Stimulated activated CD4-positive, alpha-beta T cell treated with anti-CD3 and anti-CD28 coated beads, Interleukin-15, amount 100 ng/mL, for 48 hours (primary cell): Measurements from ENCODE around the gene ZMIZ2.
A peak's percentile ranks its signal among the peaks of the same experiment; 100 is the strongest.
"Not testable (repeated sequence)": the region's sequence is repeated elsewhere in the genome, so short reads cannot be mapped to it uniquely, and the experiment has no call there.

Experiments
- DNase-seq, 2 donors: peaks; one replicate each; pipeline ENCODE4 v3.0.0-alpha.2; 2020; ENCODE audit warnings: low read depth in 2 of 2

ZMIZ2 gene, protein sequence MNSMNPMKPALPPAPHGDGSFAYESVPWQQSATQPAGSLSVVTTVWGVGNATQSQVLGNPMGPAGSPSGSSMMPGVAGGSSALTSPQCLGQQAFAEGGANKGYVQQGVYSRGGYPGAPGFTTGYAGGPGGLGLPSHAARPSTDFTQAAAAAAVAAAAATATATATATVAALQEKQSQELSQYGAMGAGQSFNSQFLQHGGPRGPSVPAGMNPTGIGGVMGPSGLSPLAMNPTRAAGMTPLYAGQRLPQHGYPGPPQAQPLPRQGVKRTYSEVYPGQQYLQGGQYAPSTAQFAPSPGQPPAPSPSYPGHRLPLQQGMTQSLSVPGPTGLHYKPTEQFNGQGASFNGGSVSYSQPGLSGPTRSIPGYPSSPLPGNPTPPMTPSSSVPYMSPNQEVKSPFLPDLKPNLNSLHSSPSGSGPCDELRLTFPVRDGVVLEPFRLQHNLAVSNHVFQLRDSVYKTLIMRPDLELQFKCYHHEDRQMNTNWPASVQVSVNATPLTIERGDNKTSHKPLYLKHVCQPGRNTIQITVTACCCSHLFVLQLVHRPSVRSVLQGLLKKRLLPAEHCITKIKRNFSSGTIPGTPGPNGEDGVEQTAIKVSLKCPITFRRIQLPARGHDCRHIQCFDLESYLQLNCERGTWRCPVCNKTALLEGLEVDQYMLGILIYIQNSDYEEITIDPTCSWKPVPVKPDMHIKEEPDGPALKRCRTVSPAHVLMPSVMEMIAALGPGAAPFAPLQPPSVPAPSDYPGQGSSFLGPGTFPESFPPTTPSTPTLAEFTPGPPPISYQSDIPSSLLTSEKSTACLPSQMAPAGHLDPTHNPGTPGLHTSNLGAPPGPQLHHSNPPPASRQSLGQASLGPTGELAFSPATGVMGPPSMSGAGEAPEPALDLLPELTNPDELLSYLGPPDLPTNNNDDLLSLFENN

DNA sequence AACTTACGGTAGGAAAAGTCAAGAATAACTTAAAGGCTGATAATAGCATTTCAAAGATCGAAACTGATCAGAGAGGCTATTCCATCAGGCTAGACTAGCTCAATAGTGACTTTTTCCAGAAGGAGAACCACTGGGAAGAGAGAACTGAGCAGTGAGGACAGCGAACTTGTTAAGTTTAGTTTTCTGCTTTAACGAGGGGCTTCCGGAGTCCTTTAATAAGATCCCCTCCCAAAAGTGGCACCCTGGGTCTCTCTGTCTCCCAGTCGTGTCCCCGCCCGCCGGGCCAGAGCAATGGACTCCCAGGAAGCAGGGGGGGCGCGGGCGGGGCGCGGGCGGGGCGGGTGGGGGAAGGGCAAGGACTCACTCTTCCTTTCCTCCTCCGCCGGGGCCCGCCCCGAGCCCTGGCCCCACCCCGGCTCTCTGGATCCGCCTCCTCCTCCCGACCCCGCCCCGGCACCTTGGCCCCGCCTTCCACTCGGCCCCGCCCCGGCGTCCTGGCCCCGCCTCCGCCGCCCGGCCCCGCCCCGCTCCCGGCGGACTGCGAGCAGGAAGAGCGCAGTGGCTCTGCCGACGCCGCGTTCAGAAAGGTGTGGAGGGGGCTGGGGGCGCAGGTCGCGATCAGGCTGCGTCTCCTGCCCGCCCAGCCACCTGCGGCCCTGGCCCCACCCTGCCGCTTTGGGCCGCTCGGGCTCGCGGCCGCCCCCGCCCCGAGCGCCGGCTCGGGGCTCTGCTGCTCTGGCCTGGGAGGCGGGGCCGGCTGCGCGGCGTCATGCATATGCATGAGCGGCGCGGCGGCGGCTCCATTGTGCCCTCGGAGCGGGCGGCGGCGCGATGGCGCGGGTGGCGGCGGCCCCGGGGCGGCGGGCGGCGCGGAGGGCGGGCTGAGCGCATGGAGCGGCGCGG, at the start of gene ZMIZ2:
TSS of gene ZMIZ2 (plus strand) at position 803 of the 903 bp plus-strand sequence. CDS start 7,403 bp downstream, outside the sequence.
- DNase-seq = peak; percentile 87 to 90

DNA sequence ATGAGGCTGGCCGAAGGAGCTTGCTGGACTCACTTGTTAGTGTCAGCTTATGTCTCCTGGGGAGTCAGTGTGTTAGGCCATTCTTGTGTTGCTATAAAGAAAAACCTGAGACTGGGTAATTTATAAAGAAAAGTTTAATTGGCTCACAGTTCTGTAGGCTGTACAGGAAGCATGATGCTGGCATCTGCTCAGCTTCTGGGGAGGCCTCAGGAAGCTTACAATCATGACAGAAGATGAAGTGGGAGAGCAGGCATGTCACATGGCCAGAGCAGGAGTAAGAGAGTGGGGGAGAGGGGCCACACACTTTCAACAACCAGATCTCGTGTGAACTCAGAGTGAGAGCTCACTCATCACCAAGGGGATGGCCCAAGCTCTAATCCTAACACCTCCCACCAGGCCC, 49.0 kb upstream of the ZMIZ2 start:
- not testable (repeated sequence) for DNase-seq

DNA sequence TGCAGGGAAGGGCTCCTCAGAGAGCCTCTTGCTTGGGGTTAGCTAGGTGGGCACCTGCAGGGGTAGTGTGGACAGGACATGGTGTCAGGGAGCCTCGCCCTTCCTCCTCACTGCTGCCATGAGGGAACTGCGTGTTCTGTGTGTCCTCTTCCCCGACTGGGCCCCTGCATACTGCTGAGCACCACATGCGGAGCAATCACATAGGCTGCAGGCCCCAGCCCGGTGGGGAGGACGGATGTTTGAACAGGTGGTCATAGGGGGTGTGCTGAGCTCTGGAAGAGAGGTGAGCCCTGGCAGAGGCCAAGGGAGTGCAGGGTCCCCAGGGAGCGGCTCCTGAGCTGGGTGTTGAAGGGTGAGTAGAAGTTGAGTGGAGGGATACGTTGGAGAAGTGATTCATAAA, 48.3 kb upstream of the ZMIZ2 start:
- no peak for DNase-seq

DNA sequence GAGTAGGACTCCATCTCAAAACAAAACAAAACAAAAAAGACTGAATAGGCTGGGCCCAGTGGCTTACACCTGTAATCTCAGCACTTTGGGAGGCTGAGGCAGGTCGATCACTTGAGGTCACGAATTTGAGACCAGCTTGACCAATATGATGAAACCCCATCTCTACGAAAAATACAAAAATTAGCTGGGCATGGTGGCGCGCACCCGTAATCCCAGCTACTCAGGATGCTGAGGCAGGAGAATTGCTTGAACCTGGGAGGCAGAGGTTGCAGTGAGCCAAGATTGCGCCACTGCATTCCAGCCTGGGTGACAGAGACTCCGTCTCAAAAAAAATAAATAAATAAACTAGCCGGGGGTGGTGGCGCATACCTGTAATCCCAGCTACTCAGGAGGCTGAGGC, 45.3 kb upstream of the ZMIZ2 start:
- not testable (repeated sequence) for DNase-seq

DNA sequence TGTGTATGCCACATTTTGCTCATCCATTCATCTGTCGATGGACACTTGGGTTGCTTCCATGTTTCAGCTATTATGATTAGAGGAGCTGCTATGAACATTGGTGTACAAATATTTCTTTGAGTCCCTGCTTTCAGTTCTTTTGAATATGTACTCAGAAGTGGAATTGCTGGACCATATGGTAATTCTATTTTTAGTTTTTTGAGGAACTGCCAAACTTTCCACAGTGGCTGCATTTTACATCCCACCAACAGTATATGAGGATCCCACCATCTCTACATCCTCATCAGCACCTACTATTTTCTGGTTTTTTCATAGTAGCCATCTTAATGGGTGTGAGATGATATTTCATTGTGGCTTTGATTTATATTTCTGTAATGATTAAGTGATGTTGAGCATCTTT, 44.7 kb upstream of the ZMIZ2 start:
- no peak for DNase-seq

DNA sequence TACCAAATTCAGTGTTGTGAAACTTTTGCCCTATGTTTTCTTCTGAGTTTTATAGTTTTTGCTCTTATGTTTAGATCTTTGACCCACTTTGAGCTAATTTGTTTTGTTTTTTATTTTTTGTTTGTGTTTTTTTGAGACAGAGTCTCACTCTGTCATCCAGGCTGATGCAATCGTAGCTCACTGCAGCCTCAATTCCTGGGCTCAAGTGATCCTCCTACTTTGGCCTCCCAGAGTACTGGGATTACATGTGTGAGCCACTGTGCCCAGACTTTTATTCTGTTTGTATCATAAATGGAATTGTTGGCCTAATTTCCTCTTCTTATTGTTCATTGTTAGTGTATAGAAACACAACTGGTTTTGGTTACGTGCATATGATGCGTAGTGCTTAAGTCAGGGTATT, 43.2 kb upstream of the ZMIZ2 start:
- DNase-seq = no peak

DNA sequence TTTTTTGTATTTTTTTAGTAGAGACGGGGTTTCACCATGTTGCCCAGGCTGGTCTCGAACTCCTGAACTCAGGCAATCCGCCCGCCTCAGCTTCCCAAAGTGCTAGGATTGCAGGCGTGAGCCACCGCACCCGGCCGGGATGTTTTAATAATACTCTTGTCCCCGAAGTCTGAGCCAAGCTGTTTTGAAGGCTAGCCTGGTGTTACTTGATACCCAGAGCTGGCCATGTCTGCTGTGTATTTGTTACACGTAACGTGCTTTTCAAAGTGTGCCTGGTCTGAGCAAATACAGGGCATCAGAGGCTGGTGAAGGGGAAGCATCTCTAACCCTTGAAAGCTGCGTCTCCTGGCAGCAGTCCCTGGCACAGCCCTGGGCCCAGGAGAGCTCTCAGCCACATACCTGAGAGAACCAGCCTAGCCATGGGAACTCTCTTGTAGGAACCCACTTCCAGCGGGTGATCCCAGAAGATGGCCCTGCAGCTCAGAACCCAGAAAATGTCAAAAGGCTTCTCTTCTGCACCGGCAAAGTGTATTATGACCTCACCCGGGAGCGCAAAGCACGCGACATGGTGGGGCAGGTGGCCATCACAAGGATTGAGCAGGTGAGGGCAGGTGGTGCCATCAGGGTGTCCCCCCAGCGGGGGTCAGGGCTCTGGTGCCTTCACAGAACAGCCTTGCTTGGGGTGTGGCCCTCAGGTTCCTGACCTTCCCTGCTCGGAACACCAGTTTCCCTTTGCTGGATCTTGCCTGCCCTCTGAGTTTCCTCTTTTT, 41.7 kb upstream of the ZMIZ2 start:
- no peak for DNase-seq

DNA sequence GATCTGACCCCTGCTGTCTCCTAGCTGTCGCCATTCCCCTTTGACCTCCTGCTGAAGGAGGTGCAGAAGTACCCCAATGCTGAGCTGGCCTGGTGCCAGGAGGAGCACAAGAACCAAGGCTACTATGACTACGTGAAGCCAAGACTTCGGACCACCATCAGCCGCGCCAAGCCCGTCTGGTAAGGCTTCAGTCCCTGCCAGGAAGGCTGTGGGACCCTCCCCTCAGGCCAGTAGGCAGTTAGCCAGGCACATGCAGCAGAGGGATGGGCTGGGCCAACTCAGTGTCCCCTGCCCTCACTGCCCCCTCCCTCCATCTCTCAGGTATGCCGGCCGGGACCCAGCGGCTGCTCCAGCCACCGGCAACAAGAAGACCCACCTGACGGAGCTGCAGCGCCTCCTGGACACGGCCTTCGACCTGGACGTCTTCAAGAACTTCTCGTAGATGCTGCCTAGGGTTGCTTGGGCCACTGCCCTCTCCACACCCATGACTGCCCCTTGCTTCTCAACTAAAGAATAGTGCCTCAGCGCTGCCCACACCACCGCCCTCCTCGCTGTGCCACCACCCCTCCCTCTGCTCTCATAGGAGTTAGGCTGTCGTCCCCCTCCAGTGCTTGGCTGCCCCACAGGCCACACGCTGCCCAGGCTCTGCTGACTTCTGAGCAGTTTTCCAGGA, 41.0 kb upstream of the ZMIZ2 start:
- DNase-seq = no peak

DNA sequence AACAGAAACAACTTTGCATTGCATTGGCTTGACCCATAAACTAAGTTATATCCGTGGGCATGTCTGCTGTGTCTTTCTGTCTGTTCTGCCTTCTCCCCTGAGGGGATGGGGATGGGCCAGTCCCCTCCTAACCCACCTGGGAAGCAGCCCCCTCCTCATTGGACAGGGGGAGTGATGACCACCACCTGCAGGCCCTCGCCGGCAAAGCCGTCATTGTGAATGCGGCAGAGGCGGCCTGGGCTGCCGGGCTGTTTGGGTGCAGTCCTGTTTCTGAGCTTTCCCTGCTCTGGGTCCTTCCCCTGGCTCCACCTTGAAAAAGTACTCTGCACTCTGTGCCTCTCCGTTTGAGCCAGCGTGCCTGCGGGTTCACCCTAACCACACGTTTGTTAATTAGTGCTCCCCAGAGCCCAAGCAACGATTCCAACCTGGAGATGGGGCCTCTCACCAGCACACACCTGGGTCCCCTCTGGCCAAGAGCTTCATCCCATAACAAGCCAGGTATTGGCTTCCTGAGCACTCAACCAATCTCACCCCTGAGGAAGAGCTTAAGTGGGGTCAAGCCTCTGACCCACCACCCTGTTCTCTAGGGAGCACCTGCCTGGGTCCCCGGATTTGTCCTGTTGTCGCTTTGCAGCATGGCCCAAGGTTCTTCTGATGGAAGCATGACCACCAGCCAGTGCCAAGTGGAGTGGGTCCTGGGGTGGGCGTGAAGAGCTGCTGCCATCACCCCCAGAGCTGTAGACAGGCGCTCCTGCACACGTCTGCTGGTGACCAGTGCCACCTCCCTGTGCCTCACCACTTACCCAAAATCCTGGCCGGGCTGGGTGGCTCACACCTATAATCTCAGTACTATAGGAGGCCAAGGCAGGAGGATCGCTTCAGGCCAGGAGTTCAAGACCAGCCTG, 39.4 kb upstream of the ZMIZ2 start:
- DNase-seq = no peak

DNA sequence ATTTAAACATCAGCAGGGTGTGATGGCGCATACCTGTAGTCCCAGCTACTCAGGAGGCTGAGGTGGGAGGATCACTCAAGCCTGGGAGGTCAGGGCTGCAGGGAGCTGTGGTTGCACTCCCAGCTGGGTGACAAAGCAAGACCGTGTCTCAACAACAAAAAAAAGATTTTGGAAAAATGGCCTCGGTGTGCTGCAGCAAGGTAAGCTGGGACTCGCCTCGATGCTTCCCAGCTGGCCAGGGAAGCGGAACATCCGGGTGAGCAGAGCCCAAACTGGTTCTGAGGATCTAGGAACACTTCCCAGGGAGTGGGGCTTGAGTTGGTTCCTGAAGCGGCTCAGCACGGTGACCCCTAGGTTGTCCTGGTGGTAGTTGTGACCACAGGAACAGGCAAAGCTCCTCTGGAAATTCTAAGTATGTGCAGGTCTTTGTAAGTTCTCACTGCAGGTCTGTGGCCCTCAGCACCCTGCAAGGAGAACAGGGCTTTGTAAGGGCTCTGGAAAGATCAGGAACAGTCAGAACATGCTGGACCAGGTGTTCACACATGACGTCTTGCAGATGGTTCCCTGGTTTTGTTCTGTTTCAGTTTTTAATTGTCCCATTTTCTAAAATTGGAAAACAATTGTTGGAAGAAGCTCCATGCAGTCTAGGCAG, 38.6 kb upstream of the ZMIZ2 start:
- DNase-seq = no peak

DNA sequence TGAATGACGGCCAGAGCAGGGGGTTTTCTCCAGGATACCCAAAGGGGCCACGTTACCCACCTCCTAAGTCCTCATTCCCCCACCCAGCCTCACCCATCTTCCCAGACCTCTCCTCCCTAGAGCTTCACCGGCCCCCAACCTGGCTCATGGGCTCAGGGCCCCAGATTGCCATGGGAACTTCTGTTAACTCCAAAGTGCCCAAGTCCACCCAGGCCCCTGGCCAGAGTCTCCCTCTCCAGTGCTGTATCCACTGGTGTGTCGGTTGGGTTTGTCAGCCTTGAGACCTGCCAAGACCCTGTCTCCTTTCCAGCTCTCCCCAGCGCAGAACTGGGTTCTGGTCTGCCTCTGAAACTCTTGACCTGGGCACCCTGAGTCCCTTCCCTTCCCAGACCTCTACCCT, 37.1 kb upstream of the ZMIZ2 start:
- DNase-seq = no peak

DNA sequence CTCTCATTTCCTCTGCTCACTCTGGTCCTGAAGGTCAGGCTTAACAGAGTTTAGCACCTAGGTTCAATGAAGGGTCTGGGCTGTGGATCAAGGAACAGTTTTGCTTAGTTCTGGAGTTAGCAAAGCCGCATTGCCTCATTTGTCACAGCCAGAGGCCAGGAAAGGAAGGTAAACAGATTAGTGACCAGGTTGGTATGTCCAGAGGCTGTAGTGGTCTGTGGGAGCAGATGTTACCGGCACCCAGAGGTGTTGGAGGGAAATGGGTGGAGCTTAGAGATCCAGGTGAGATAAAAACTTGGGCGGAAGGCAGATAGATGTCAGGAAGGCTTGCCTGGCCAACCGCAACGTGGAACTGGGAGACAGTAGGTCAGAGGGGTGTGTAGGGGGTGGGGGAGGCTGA, 36.6 kb upstream of the ZMIZ2 start:
- no peak for DNase-seq

DNA sequence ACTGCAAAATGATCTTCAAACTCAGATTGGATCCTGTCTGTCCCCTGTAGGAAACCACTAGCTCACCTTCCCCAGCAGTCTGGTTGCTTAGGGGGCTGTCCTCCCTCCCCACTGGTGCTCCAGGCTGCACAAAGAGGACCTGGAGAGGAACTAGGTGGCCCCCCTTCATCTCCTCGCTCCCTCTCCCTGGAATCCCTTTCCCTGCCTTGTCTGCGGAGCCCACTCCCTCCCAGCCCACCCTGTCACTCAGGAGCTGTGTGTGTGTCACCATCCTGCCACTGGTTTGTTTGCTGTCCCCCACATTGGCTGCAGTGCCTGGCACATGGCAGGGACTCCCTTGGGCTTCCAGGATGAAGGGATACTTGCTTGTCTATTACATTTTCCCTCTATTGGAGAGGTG, 35.5 kb upstream of the ZMIZ2 start:
- DNase-seq = no peak

DNA sequence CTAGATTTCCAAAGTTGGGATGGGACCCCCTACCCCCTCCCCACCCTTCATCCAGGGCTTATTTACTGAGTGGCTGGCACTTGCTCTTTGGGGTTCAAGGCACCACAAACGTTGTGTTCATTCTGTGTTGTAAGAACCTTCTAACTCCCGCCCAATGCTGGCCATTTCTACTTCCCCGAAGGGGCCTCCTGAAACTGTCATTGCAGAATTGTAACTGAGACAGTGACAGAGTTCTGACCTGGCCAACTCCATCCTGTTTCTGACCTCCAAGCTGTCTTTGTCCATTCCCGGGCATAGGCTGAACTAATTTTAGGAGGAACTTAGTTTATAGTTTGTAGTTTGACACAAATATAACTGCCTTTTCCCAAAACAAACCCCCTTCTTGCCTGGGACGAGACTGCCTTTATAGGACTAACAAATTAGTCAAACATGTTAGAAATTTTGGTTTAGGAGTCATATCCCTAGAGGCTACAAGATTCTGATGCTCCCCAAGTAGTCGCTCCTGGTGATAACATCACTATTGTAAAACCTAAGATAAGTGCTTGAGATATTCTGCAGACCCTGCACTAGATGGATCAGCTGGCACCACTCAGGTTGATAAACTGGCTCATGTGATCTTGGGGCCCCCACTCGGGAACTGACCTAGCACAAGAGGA, 34.8 kb upstream of the ZMIZ2 start:
- no peak for DNase-seq

DNA sequence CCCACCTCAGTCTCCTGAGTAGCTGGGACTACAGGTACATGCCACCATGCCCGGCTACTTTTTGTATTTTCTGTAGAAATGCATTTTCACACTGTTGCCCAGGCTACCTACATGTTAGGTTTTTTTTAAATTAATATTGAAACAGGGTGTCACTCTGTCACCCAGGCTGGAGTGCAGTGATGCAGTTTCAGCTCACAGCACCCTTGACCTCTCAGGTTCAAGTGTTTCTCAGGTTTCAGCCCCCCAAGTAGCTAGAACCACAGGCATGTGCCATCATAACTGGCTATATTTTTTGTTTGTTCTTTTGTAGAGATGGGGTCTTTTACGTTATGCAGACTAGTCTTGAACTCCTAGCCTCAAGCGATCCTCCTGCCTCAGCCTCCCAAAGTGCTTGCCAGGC, 32.4 kb upstream of the ZMIZ2 start:
- no peak for DNase-seq

DNA sequence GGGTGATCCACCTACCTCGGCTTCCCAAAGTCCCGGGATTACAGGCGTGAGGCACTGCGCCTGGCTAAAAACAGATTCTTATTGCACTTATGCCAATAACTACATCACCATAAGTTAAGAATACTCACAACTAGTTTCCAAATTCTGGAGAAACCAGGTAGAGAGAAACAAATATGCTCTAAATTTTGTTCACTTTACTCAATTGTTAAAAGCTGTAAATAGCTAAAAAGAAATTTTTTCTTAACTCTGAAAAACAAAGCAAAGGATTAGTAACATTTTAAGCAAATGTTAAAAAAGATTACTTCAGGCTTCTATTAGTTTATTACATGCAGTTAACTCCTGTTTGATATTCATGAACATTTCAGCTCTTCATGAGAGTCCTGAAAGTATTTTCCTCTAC, 28.3 kb upstream of the ZMIZ2 start:
- no peak for DNase-seq

DNA sequence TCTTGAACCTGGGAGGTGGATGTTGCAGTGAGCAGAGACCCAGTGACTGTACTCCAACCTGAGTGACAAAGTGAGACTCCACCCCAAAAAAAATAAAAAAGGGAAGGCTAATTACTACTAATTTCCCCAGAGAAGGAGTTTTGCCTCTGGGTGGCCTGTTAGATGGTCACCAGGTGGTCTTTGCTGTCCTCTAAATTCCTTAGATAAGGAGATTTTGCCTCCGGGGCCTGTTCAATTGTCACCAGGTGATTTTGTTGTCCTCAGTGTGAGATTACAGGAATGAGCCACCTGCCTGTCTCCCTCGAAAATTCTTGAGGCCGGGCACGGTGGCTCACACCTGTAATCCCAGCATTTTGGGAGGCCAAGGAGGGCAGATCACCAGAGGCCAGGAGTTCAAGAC, 24.4 kb upstream of the ZMIZ2 start:
- no peak for DNase-seq

DNA sequence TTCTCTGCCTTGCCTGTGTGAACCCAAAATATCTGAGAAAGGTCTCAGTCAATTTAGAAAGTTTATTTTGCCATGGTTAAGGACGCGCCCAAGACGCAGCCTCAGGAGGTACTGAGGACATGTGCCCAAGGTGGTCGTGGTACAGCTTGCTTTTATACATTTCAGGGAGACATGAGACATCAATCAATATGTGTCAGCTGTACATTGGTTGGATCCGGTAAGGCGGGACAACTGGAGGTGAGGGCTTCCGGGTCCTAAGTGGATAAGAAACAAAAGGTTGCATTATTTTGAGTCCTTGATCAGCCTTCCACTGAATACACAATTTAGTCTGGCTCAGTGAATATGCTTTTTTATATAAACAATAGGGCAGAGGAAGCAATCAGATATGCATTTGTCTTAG, 22.4 kb upstream of the ZMIZ2 start:
- not testable (repeated sequence) for DNase-seq
